NCI-H128 (cell line): ENCODE data around the gene C6orf136.
"Not testable (repeated sequence)": the region's sequence is repeated elsewhere in the genome, so short reads cannot be mapped to it uniquely, and the experiment has no call there.

ENCODE experiments used
- DNase-seq: peaks from one replicate; lab custom pipeline; 2025; ENCODE audit not compliant: unreplicated experiment; lab: John Stamatoyannopoulos, UW

The C6orf136 gene

DNA sequence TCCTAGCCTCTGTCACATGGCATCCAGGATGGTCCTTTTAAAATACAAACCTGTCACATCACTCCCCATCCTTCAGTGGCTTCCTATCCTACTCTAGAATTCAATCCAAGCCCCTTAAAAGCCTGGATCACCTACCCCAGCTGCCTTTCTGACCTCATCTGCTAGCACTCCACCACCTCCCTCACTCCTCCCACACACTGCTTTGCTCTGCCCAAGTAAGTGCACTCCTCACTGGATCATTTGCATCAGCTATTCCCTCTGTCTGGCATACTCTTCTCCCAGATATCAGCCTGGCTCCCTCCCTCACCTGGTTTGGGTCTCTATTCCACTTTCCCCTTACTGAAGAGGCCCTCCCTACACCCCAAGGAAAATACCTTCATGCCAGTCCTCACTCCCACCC lies 10.5 kb downstream of the C6orf136 start:
- DNase-seq = no peak

- DNase-seq = not testable (repeated sequence)
These were observed 11.0 kb downstream of the C6orf136 start for GRCh38 chr6:30657922-30658321.

- no peak for DNase-seq
These were observed 18.2 kb downstream of the C6orf136 start for GRCh38 chr6:30664994-30665767.

GRCh38 chr6:30666300-30666699 lies 19.4 kb downstream of the C6orf136 start:
- DNase-seq = not testable (repeated sequence)

- DNase-seq = no peak
These were observed 24.0 kb downstream of the C6orf136 start for GRCh38 chr6:30670760-30671527.

DNA sequence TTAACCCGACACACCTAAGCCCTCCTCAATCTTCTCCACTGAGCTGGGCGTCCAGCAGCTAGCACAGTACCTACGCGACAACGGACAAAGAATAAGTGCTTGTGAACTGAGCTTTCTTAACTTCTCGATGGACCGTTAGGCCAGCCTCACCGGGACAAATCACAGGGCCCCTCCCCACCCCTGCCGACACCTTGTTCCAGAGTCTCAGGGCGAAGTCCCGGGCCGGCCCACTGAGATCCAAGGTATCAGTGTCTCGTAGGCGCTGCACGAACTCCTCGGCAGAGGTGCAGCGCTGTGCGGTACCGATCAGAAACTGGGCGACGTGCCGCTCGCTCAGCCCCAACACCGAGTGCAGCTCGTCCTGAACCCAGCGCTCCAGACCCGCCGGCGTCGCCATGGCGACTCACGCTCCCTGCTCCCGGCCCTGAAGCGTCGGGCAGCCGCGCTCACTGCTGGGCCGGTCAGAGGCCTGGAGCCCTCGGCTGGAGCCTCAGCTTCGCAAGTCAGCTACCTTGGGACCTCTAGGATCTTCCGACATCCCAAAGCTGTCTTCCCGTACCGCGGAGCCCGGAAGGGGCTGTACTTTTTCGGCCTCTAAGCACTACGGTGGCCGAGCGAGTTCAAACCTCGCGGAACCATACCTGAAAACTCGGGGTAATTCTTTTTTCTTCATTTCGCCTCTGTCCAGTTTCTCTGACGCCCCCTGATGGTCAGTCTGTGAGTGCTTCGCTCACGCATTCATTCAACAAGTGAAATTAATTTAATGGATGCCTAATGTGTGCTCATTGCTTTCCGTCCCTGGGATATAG lies 25.7 kb downstream of the C6orf136 start, which contains the start of gene DHX16:
Gene DHX16, minus strand, starts transcription at position 562 of the 809 bp plus-strand sequence. Its CDS starts 165 bp downstream, at position 397.
- DNase-seq = peak; percentile 75

DNA sequence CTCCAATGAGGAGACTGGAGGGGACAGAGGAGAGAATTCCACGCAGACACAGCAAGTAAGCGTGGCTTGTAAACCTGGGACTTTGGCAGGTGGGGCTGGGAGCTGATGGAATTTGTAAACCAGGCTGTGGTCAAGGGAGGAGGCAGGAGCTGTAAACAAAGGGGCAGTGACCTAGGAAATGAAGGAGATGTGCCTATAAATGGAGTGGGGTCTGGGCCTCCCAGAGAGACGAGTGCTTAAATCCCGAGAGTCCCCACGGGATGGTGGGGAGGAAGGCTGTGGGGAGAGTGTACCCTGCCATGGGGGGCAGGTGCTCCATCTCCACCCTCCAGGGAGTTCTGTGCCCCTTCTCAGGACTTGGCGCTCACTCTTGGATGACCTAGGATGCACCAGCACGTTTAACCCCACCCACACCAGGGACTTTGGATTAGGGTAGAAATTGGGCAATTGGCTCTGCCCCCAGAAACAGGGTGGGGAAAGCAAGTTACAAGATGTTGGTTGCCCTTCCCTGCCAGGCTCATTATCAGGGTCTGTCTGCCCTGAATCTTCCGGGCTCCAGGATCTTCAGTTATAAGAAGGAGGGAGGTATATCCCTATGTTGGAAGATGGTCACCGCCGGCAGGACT lies 29.8 kb downstream of the C6orf136 start:
- DNase-seq = no peak

- DNase-seq = peak; percentile 39
These were observed 32.2 kb downstream of the C6orf136 start for GRCh38 chr6:30678964-30679726.

- no peak for DNase-seq
These were observed 33.0 kb downstream of the C6orf136 start for GRCh38 chr6:30679765-30680535.

DNA sequence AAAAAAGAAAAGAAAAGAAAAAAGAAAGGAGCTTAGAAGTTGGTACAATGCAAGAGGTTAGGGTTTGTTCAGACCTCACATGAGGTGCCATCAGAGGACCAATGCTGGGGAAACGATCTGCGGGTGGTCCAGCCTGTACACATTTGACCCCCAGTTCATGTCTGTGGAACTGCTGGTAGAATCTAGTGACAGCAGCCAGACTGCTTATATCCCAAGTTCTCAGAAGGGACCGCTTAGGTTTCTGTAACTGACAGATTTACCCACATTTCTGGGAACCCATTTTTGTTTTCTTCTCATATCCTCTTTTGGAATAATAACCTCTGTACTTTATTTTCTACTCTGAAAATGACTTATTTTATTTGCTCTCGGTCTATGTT lies 34.8 kb downstream of the C6orf136 start:
- no peak for DNase-seq

GRCh38 chr6:30682143-30683117 lies 35.5 kb downstream of the C6orf136 start:
- no peak for DNase-seq

DNA sequence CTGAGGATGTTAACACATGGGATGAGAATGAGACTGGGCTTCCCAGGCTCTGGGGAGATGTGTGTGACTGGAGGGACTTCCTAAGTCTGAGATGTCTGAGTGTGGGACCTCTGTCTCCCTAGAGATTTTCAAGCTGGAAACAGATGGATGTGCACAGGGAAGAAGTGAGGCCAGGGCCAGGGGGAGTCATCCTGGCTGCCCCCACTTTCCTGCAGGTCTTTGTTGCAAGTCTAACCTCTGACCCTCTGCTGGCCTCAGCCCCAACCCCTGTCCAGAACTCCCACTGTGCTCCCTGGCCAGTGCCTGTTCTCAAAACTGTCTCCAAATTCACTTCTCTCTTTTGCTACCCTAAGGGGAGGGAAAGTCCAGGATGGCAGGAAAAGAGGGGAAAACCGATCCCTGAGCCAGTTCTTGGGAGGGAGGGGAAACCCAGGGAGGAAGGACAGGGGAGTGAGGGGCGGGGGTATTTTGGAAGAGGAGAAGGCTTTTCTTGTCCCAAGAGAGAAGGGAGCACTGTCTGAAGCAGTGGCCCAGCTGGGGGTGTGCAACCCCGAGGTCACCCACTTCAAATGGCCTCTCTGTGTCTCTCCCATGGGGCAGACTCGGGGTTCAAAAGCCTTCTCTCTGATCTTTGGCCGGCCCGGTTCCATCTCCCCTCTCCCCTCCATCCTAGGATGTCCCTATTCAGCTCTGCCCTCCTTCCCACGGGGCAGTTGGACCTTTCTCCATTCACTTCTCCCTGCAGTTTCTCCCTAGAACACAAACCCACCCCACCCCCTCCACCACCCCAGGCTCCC lies 36.4 kb downstream of the C6orf136 start:
- DNase-seq = no peak

GRCh38 chr6:30683980-30684338 lies 37.0 kb downstream of the C6orf136 start:
- no peak for DNase-seq

- DNase-seq = no peak
These were observed 37.6 kb downstream of the C6orf136 start for GRCh38 chr6:30684386-30685156.

DNA sequence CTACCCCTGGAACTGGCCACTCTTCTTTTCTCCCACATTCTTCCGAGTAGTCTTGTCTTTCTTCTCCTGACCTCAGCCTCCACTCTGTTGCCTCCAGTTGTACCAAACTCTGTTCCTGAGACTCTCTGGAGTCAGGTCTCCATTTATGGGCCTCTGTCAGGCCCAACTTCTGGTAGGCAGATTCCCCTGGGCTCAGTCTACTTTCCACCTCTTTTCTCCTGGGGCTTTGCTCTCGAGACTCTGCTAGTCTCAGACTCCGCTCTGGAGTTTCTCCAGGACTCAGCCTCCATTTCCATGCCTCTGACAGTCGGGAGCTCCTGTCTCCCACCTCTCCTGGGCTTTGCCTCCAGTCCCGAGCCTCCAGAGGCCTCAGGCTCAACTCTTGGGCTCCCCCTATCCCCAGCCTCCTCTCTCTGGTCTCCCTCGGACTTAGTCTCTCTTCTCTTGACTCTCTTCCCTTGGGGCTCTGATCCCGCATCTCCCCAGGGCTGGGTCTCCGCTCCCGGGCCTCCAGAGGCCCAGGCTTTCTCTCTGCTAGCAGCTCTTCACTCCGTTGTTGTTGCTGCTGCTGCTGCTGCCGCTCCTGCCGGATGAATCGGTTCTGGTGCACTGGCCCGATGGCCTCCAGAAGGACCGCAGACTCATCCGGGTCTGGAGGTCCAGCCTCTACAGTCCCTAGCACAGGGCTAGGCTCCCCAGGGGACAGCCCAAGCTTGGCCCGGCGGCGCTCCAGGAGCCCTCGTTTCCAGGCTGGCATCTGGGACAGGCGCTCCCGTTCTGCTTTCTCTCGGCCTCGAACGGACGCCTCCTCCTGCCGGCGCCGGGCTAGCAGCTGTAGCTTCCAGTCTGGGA lies 38.5 kb downstream of the C6orf136 start:
- DNase-seq = no peak
